GM19099 (cell line): ENCODE data around the gene CABP1.
A peak's percentile ranks its signal among the peaks of the same experiment; 100 is the strongest.

ENCODE experiments used
- POLR2A ChIP-seq: IDR thresholded peaks from 3 replicates; pipeline ENCODE4 v1.6.1; 2011; ENCODE audit warnings: low read depth; ENCODE audit not compliant: insufficient read length; ENCODE audit errors: extremely low read depth

CABP1 gene

GRCh38 chr12:120697344-120697743, 56.9 kb downstream of the CABP1 start:
- no peak for TF ChIP-seq POLR2A

- no peak for TF ChIP-seq POLR2A
These were observed 58.2 kb downstream of the CABP1 start for GRCh38 chr12:120698665-120699064.

GRCh38 chr12:120699553-120699952, 59.1 kb downstream of the CABP1 start:
- TF ChIP-seq POLR2A = no peak

- no peak for TF ChIP-seq POLR2A
These were observed 60.5 kb downstream of the CABP1 start for GRCh38 chr12:120700886-120701285.

- TF ChIP-seq POLR2A = no peak
These were observed 62.2 kb downstream of the CABP1 start for GRCh38 chr12:120702637-120703036.

GRCh38 chr12:120703311-120703942, 63.0 kb downstream of the CABP1 start:
- no peak for TF ChIP-seq POLR2A

GRCh38 chr12:120705618-120706017, 65.2 kb downstream of the CABP1 start:
- TF ChIP-seq POLR2A = no peak

- no peak for TF ChIP-seq POLR2A
These were observed 65.6 kb downstream of the CABP1 start for GRCh38 chr12:120706029-120706428.

GRCh38 chr12:120708651-120709050, 68.2 kb downstream of the CABP1 start:
- no peak for TF ChIP-seq POLR2A

- TF ChIP-seq POLR2A = peak; percentile 60
These were observed 69.8 kb downstream of the CABP1 start, which contains the start of gene UNC119B for GRCh38 chr12:120710031-120710804. Gene UNC119B, plus strand, starts transcription at chr12:120710458. Its CDS starts 17 bp downstream, at chr12:120710475.

- TF ChIP-seq POLR2A = no peak
These were observed 70.4 kb downstream of the CABP1 start for GRCh38 chr12:120710805-120711296.

- TF ChIP-seq POLR2A = no peak
These were observed 71.0 kb downstream of the CABP1 start for GRCh38 chr12:120711411-120711810.

- TF ChIP-seq POLR2A = no peak
These were observed 72.2 kb downstream of the CABP1 start for GRCh38 chr12:120712610-120713009.

GRCh38 chr12:120713861-120714482, 73.5 kb downstream of the CABP1 start:
- TF ChIP-seq POLR2A = no peak
